Spleen (tissue), 11 donors: ENCODE measurements around the gene SIN3B. TPM values are rescaled to one million over a fixed set of nuclear protein-coding genes. Genes with fewer than 3 reads are reported as not detected.

Experiments
- DNase-seq: peaks from one replicate; pipeline ENCODE4 v3.0.0-alpha.2; 2020
- H3K27ac ChIP-seq, 8 donors: fragments of 200-600 bp; sonication (generic) in 7 of 8; 1 replicate in 4 of 8; 2 replicates in 4 of 8; pipeline versions ENCODE4 v1.5.0 to v1.8.0; 2016 to 2021; ENCODE audit warnings: inconsistent platforms in 4 of 8, mild to moderate bottlenecking in 4 of 8, moderate library complexity in 1 of 8
- H3K27me3 ChIP-seq, 7 donors: fragments of 200-600 bp; sonication (generic) in 6 of 7; replicated peaks in 1 of 7; 1 replicate in 4 of 7; 2 replicates in 3 of 7; pipeline versions ENCODE4 v1.5.0 to v1.8.0; 2016 to 2021; ENCODE audit warnings: inconsistent platforms in 3 of 7, mild to moderate bottlenecking in 1 of 7
- H3K36me3 ChIP-seq, 6 donors: fragments of 200-600 bp; sonication (generic) in 5 of 6; 1 replicate in 4 of 6; 2 replicates in 2 of 6; pipeline versions ENCODE4 v1.5.0 to v1.8.0; 2016 to 2021; ENCODE audit warnings: inconsistent platforms in 2 of 6
- H3K4me1 ChIP-seq, 6 donors: fragments of 200-600 bp; sonication (generic) in 5 of 6; 1 replicate in 3 of 6; 2 replicates in 3 of 6; pipeline versions ENCODE4 v1.5.0 to v1.8.0; 2016 to 2021; ENCODE audit warnings: inconsistent platforms in 3 of 6
- H3K4me3 ChIP-seq, 8 donors: fragments of 200-600 bp; sonication (generic) in 7 of 8; 1 replicate in 4 of 8; 2 replicates in 4 of 8; pipeline versions ENCODE4 v1.5.0 to v1.8.0; 2016 to 2021; ENCODE audit warnings: inconsistent platforms in 4 of 8, mild to moderate bottlenecking in 4 of 8, moderate library complexity in 2 of 8
- H3K9me3 ChIP-seq, 8 donors: fragments of 200-600 bp; sonication (generic) in 7 of 8; 1 replicate in 4 of 8; 2 replicates in 4 of 8; pipeline versions ENCODE4 v1.5.0 to v1.8.0; 2016 to 2021; ENCODE audit warnings: inconsistent platforms in 4 of 8
- CTCF ChIP-seq, 11 experiments: fragments of 200-600 bp in 7 of 11; fragments of 450-650 bp in 4 of 11; sonication (generic) in 4 of 11; IDR thresholded peaks in 8 of 11; conservative IDR thresholded peaks in 3 of 11; 1 replicate in 7 of 11; 2 replicates in 4 of 11; pipeline versions ENCODE4 v1.4.0 to v1.8.0; 2016 to 2021; ENCODE audit warnings: antibody characterized with exemption in 11 of 11, inconsistent platforms in 4 of 11, mild to moderate bottlenecking in 1 of 11
- POLR2A ChIP-seq, 3 donors: fragments of 450-650 bp; IDR thresholded peaks; one replicate each; pipeline ENCODE4 v1.5.1; 2017; ENCODE audit warnings: antibody characterized with exemption in 3 of 3, mild to moderate bottlenecking in 1 of 3
- POLR2AphosphoS5 ChIP-seq, 3 donors: sonication (generic); formaldehyde crosslinking; IDR thresholded peaks; one replicate each; pipeline ENCODE4 v1.5.1; 2017; ENCODE audit warnings: antibody characterized with exemption in 3 of 3
- WGBS, 5 donors: extraction: QIAGEN DNeasy Blood & Tissue Kit in 3 of 5; methylation state at CpG; one replicate each; pipeline versions ENCODE4 v1.1.5 to v1.1.7; 2013 to 2018; 5-methylcytosine and 5-hydroxymethylcytosine counted together
- intact Hi-C: fragments of 100-400 bp; cut with DNase I; formaldehyde crosslinking; loops from one replicate; pipeline ENCODE4 v1.15.0; 2023; ENCODE audit warnings: low total_unique reads
- polyA plus RNA-seq, 3 donors: library from polyadenylated mRNA; stranded (reverse); fragments of 200-250 nt; gene quantifications; one replicate each; pipeline ENCODE4 v1.2.1, GENCODE V29; 2013
- total RNA-seq, 7 donors: library from RNA; depleted of rRNA in 3 of 7; stranded (reverse); fragments of >200 nt in 3 of 7; fragmentation: NEBNext Ultra II Directional in 4 of 7; extraction: Animal tissue kit (Norgen Biotek cat#: 25700) in 4 of 7; gene quantifications; one replicate each; pipeline versions ENCODE4 v1.1.0 to v1.2.1, GENCODE V29; 2016 to 2021
- donor health status: healthy with polysubstance abuse.
- donor health status: DM: no; HTN: no; CAD: no; lungs with moderate emphysema.
- donor health status: DM: no; HTN: no; CAD: no.
- donor health status: Bipolar disorder and iron deficiency.
- donor health status: healthy.
- donor health status: DM: no; HTN: no; CAD: no.
- donor health status: DM: yes; HTN: yes; CAD: no.

The SIN3B gene
- total and polyA plus RNA-seq, 10 donors = 14.6 to 107 (median 67.6) TPM

GRCh38 chr19:16901491-16902175, 72.4 kb downstream of the SIN3B start:
- Histone ChIP-seq H3K4me3 (no peak overlapping the region), H3K27ac (no peak overlapping the region), H3K9me3 (no peaks in the 10 kb centered on the region), H3K36me3 (no peaks in the 10 kb centered on the region), H3K27me3 (peaks cover 0 to 19% (median 0%) of the 10 kb centered on the region in 7 donors), H3K4me1 (peaks cover 0 to 29% (median 14%) of the 10 kb centered on the region in 6 donors)
- intact Hi-C loops = loop anchor here (10.0 kb wide), 1 partner anchor 127 kb away; no protein-coding TSS in a partner anchor
- DNase-seq = no peak
- TF ChIP-seq POLR2AphosphoS5 (IDR thresholded peaks at IDR 0.05) (no peak), POLR2A (IDR thresholded peaks at IDR 0.05) (no peak), CTCF (IDR thresholded peaks at IDR 0.05 in 8 of 11, conservative IDR thresholded peaks at IDR 0.05 in 3 of 11) (no peak)
- 83 to 88% (median 85%) methylated on average over 16 to 19 of the region's 19 CpGs for WGBS, 5 donors

GRCh38 chr19:16902545-16902944, 73.3 kb downstream of the SIN3B start:
- peaks cover 0 to 12% (median 0%) of the 10 kb centered on the region in 7 donors for H3K27me3 ChIP-seq
- intact Hi-C loops = loop anchor here (10.0 kb wide), 1 partner anchor 128 kb away; no protein-coding TSS in a partner anchor
- no peaks in the 10 kb centered on the region for H3K9me3 ChIP-seq
- TF ChIP-seq CTCF (IDR thresholded peaks at IDR 0.05 in 8 of 11, conservative IDR thresholded peaks at IDR 0.05 in 3 of 11) = no peak
- no peak for TF ChIP-seq POLR2A (IDR thresholded peaks at IDR 0.05)
- no peak for TF ChIP-seq POLR2AphosphoS5 (IDR thresholded peaks at IDR 0.05)
- no peaks in the 10 kb centered on the region for H3K36me3 ChIP-seq
- no peak overlapping the region for H3K4me3 ChIP-seq
- H3K27ac ChIP-seq = no peak overlapping the region
- no peak for DNase-seq
- H3K4me1 ChIP-seq = peaks cover 0 to 24% (median 12%) of the 10 kb centered on the region in 6 donors
- WGBS, 5 donors = 91 to 95% (median 93%) methylated on average over 10 to 12 of the region's 12 CpGs

GRCh38 chr19:16903347-16903746, 74.1 kb downstream of the SIN3B start:
- Histone ChIP-seq H3K4me1 (peaks cover 0 to 16% (median 8%) of the 10 kb centered on the region in 6 donors), H3K27ac (no peak overlapping the region), H3K36me3 (no peaks in the 10 kb centered on the region), H3K9me3 (no peaks in the 10 kb centered on the region), H3K27me3 (peaks cover 0 to 4% (median 0%) of the 10 kb centered on the region in 7 donors), H3K4me3 (no peak overlapping the region)
- DNase-seq = no peak
- TF ChIP-seq CTCF (IDR thresholded peaks at IDR 0.05 in 8 of 11, conservative IDR thresholded peaks at IDR 0.05 in 3 of 11) (no peak), POLR2AphosphoS5 (IDR thresholded peaks at IDR 0.05) (no peak), POLR2A (IDR thresholded peaks at IDR 0.05) (no peak)
- WGBS, 5 donors = 83 to 92% (median 86%) methylated on average over 7 of the region's 7 CpGs
- intact Hi-C loops = loop anchor here (10.0 kb wide), 1 partner anchor 129 kb away; no protein-coding TSS in a partner anchor

GRCh38 chr19:16904599-16904998, 75.4 kb downstream of the SIN3B start:
- no peak for DNase-seq
- no peak overlapping the region for H3K4me3 ChIP-seq
- H3K4me1 ChIP-seq = peaks cover 0 to 6% (median 2%) of the 10 kb centered on the region in 6 donors
- TF ChIP-seq POLR2A (IDR thresholded peaks at IDR 0.05) = no peak
- TF ChIP-seq CTCF (IDR thresholded peaks at IDR 0.05 in 8 of 11, conservative IDR thresholded peaks at IDR 0.05 in 3 of 11) = no peak
- no peak for TF ChIP-seq POLR2AphosphoS5 (IDR thresholded peaks at IDR 0.05)
- intact Hi-C loops = loop anchor here (10.0 kb wide), 1 partner anchor 130 kb away; no protein-coding TSS in a partner anchor
- 50 to 83% (median 73%) methylated on average over 5 of the region's 5 CpGs for WGBS, 5 donors
- H3K36me3 ChIP-seq = no peaks in the 10 kb centered on the region
- H3K27ac ChIP-seq = no peak overlapping the region
- no peaks in the 10 kb centered on the region for H3K27me3 ChIP-seq
- H3K9me3 ChIP-seq = no peaks in the 10 kb centered on the region
